GM19023 (cell line): ENCODE results near the gene PARD3B.

ENCODE experiments used
- ATAC-seq: cut with Tn5 transposase; IDR thresholded peaks from one replicate; pipeline ENCODE4 v1.9.1; 2021; ENCODE audit warnings: mild to moderate bottlenecking, moderate library complexity; ENCODE audit not compliant: unreplicated experiment

PARD3B gene

GRCh38 chr2:204977914-204978313, 432.6 kb downstream of the PARD3B start:
- no peak for ATAC-seq

DNA sequence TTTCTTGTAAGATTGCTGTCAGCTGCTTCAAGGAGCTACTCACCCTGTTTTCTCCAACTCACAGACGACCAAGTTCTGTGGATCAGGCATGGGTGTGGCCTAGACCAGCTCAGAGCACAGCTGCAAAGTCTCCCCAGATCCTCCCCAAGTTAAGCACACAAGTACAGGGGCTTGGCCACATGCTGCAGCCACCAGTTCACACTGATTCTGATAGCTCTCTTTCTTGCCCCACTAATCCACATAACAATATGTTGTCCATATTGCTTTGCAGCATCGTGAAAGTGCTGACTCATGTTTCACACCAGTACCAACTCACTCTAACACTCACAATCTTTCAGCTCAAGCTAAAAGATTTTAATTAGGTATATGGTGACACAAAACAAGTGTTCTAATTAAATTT, 437.0 kb downstream of the PARD3B start:
- ATAC-seq, result no peak

GRCh38 chr2:204984518-204984917, 439.2 kb downstream of the PARD3B start:
- no peak for ATAC-seq

GRCh38 chr2:204986641-204987040, 441.4 kb downstream of the PARD3B start:
- no peak for ATAC-seq

DNA sequence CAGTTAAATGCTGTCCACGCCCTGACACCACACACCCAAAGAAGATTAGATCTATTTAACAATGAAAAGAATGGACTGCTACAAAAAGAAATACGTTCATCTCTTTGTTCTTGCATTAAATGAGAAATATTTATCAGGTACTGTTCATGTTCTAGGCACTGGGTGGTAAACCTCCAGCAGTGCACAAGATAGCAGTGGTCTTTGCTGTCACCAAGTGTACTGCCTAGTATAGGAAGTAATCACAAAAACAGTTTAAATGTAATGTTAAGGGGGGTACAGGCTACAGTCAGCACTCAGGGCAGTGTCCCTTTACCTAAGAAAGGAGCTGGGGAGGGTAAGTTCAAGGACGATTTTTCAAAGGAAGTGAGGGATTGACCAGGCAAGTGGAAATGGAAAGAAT, 443.6 kb downstream of the PARD3B start:
- no peak for ATAC-seq

- ATAC-seq, result no peak
Observed at GRCh38 chr2:204989877-204990276, 444.6 kb downstream of the PARD3B start.

DNA sequence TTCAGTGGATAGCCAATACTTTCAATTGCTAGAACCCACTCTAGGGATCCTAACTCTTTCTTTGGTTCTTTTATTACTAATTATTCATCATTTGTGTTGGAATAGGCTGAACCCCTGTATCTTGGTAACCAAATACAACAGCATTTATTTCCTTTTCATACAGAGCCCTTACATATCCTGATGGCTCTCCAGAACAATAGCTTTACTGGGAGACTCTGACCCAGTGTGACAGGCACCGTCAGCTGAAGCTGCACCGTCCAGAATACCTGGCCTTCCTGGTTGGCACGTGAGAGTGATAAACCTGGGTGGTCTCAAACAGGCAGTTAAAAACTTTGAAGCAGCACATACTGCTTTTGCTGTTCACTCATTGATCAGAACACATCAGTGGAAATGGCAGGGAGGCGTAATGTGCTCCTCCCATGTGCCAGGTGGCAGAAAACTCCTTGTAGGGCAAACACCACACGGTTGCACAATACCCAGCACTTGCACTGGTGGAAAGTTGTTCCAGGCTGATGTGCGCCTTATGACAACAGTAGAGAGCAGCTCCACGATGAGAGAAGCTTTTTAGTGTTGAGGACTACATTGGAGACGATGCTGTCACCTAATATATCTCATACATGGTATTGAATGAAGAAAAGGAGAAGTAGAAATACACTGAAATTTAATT, 456.2 kb downstream of the PARD3B start:
- no peak for ATAC-seq

- no peak for ATAC-seq
Observed at GRCh38 chr2:205002390-205002789, 457.1 kb downstream of the PARD3B start.

- ATAC-seq, result no peak
Observed at GRCh38 chr2:205003288-205003687, 458.0 kb downstream of the PARD3B start.

GRCh38 chr2:205010196-205010595, 464.9 kb downstream of the PARD3B start:
- no peak for ATAC-seq

DNA sequence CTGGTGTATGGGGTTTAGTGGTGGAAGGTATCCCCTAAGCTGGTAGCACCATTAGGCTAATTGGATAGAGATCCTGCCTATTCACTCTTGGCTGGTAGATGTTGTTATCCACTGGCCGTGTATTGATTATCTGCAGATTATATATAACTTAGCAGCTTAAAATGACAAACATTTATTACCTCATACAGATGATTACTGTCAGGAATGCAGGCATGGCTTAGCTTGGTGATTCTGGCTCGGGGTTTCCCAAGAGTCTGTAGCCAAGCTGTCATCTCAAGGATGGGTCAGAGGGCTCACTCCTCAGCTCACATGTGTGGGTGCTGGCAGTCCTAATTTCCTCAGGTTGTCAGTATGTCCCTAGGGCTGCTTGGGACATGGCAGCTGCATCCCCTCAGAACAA, 465.8 kb downstream of the PARD3B start:
- no peak for ATAC-seq

- no peak for ATAC-seq
Observed at GRCh38 chr2:205012961-205013360, 467.7 kb downstream of the PARD3B start.

GRCh38 chr2:205013586-205013985, 468.3 kb downstream of the PARD3B start:
- ATAC-seq, result no peak

GRCh38 chr2:205014201-205014600, 468.9 kb downstream of the PARD3B start:
- no peak for ATAC-seq

GRCh38 chr2:205017381-205017780, 472.1 kb downstream of the PARD3B start:
- ATAC-seq, result no peak

DNA sequence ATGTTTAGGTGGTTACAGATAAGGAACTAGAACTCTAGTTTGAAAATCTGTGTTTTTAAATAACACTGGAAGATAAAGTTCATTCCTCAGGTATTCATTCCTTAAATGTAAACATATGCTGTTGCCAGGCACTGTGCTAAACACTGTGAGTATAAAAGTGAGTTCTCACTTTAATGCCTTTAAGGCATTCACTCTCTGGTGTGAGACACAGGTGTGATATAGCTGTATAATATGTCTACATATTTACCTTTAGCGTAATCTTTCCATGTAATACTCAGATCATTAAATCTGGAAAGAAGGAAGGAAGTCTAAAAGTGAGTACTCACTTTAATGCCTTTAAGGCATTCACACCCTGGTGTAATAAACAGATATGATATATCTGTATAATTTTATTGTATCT, 472.6 kb downstream of the PARD3B start:
- no peak for ATAC-seq

GRCh38 chr2:205020673-205021072, 475.4 kb downstream of the PARD3B start:
- ATAC-seq, result no peak

- no peak for ATAC-seq
Observed at GRCh38 chr2:205022841-205023240, 477.6 kb downstream of the PARD3B start.

GRCh38 chr2:205024822-205025518, 479.7 kb downstream of the PARD3B start:
- no peak for ATAC-seq

DNA sequence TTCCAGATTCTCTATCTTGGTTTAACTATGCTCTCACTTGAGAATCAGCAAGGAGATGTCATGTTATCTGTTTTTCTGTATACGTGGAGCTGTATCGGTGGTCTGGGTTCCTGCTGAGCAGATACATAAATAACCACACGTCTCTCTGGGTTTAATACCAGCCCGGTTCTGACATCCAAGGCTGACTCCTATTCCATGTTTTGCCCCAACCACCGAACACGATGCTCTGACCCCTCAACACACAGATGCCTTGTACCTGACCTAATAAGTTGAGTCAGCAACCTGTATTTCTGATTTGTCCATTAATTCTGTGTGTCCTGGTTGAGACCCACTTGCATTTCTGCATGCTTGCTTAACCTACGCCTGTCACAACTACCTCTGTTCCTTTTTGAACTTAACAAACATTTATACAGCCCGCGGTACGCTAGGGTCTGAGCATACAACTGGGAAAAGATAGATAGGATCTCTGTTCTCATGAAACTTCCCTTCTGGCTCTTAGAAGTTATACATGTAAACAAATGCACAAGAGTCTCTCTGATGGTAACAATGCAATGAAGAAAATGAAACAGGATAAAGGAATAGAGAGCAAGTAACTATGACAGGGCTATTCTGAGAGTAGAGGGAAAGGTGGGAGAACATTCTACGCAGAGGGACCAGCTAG, 480.4 kb downstream of the PARD3B start:
- ATAC-seq, result no peak

DNA sequence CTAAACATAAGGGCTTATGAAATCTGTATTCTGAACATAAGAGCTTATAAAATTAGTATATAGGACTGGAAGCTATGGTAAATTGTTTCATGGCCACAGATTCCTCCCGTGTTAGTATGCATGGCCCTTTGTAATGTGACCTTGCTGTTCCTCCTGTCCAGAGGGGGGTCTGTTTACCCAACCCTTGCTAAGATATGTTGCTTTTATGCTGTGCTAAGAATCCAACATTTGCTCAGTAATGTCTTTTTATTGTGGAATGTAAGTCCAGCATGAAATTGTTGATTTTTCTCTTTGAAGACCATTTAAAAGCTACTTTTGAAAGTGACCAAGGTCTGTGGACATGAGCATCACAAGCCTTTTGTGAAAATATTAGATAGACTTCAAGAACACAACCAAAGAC, 485.4 kb downstream of the PARD3B start:
- no peak for ATAC-seq

GRCh38 chr2:205032093-205032551, 486.8 kb downstream of the PARD3B start:
- ATAC-seq, result no peak
